Retinal pigment epithelial cell (primary cell): ENCODE results near the gene NOTCH3.

ENCODE experiments used
- DNase-seq: peaks from one replicate; pipeline ENCODE4 v3.0.0-alpha.2; 2010; ENCODE audit warnings: low read depth
- H3K4me3 ChIP-seq: 2 replicates; pipeline ENCODE4 v1.5.1; 2011; ENCODE audit warnings: mild to moderate bottlenecking, low read length, control low read depth, moderate library complexity
- CTCF ChIP-seq: conservative IDR thresholded peaks from 2 replicates; pipeline ENCODE4 v1.5.1; 2011; ENCODE audit warnings: low read depth, low read length, control low read depth, inconsistent platforms

Gene NOTCH3

GRCh38 chr19:15200553-15201364 lies at the start of gene NOTCH3:
Gene NOTCH3, minus strand, starts transcription at chr19:15200995. Its CDS starts 90 bp downstream, at chr19:15200905.
- no peak for DNase-seq
- H3K4me3 ChIP-seq = peak within 1 kb of the TSS; percentile 65
- no peak for TF ChIP-seq CTCF

GRCh38 chr19:15250640-15250993 lies 49.8 kb upstream of the NOTCH3 start:
- no peak overlapping the region for H3K4me3 ChIP-seq
- no peak for DNase-seq
- no peak for TF ChIP-seq CTCF

GRCh38 chr19:15249972-15250639 lies 49.3 kb upstream of the NOTCH3 start:
- H3K4me3 ChIP-seq = no peak overlapping the region
- peak; percentile 64 for DNase-seq
- TF ChIP-seq CTCF = no peak

- H3K4me3 ChIP-seq = no peak overlapping the region
- no peak for DNase-seq
- TF ChIP-seq CTCF = no peak
These were observed 48.7 kb upstream of the NOTCH3 start for GRCh38 chr19:15249528-15249874.

GRCh38 chr19:15248648-15249527 lies 48.1 kb upstream of the NOTCH3 start:
- peak; percentile 84 for DNase-seq
- H3K4me3 ChIP-seq = no peak overlapping the region
- TF ChIP-seq CTCF = no peak

GRCh38 chr19:15248106-15248505 lies 47.3 kb upstream of the NOTCH3 start:
- no peak for DNase-seq
- no peak for TF ChIP-seq CTCF

More at GRCh38 chr19:15248106-15248505, 47.3 kb upstream of the NOTCH3 start:
- no peak overlapping the region for H3K4me3 ChIP-seq
